HCT116 (cell line): Measurements from ENCODE around the gene ZBTB20. TPM values are rescaled to one million over a fixed set of nuclear protein-coding genes. Genes with fewer than 3 reads are reported as not detected.

Experiments used
- CTCF ChIP-seq, 3 experiments: fragments of 200-600 bp in 1 of 3; sonication (generic) in 1 of 3; IDR thresholded peaks in 2 of 3; conservative IDR thresholded peaks in 1 of 3; 2 replicates each; pipeline ENCODE4 v1.5.1; 2012 to 2017; ENCODE audit warnings: low read depth in 2 of 3, low read length in 2 of 3, antibody characterized with exemption in 1 of 3, borderline replicate concordance in 1 of 3, control low read depth in 1 of 3, mild to moderate bottlenecking in 1 of 3, mixed read lengths in 1 of 3, mixed run types in 1 of 3, moderate library complexity in 1 of 3; ENCODE audit not compliant: insufficient read depth in 1 of 3
- EGR1 ChIP-seq: IDR thresholded peaks from 2 replicates; pipeline ENCODE4 v1.6.1; 2012; ENCODE audit warnings: low read depth
- FOSL1 ChIP-seq: IDR thresholded peaks from 2 replicates; pipeline ENCODE4 v1.6.1; 2012; ENCODE audit warnings: low read depth
- JUND ChIP-seq: IDR thresholded peaks from 2 replicates; pipeline ENCODE4 v1.6.1; 2012
- RAD21 ChIP-seq: IDR thresholded peaks from 2 replicates; pipeline ENCODE4 v1.6.1; 2012; ENCODE audit warnings: low read depth, mild to moderate bottlenecking
- REST ChIP-seq: IDR thresholded peaks from 2 replicates; pipeline ENCODE4 v1.6.1; 2012; ENCODE audit warnings: low read depth
- SIN3A ChIP-seq: IDR thresholded peaks from 2 replicates; pipeline ENCODE4 v1.6.1; 2012; ENCODE audit warnings: low read depth
- SP1 ChIP-seq: IDR thresholded peaks from 2 replicates; pipeline ENCODE4 v1.6.1; 2012; ENCODE audit warnings: low read depth
- SRF ChIP-seq: IDR thresholded peaks from 2 replicates; pipeline ENCODE4 v1.6.1; 2012; ENCODE audit warnings: low read depth
- YY1 ChIP-seq: IDR thresholded peaks from 2 replicates; pipeline ENCODE4 v1.6.1; 2011; ENCODE audit warnings: low read length, low read depth, moderate library complexity, mild to moderate bottlenecking; ENCODE audit not compliant: insufficient replicate concordance; ENCODE audit errors: extremely low read depth
- ZFX ChIP-seq: fragments of 450-650 bp; IDR thresholded peaks from 2 replicates; pipeline ENCODE4 v1.6.1; 2017
- total RNA-seq: library from RNA; stranded (reverse); gene quantifications from one replicate; pipeline ENCODE4 v1.2.1, GENCODE V29; 2021; ENCODE audit not compliant: unreplicated experiment

ZBTB20 gene
- total RNA-seq, 1 experiment from 2014 or later = 42.1 TPM

- TF ChIP-seq REST (no peak), JUND (0 out of 2 replicates have a peak, but pooled peaks have one; percentile 10), FOSL1 (peak; percentile 32), SP1 (peak; percentile 28; the same call in 1 of the 2 replicates), CTCF (IDR thresholded peaks at IDR 0.05 in 2 of 3, conservative IDR thresholded peaks at IDR 0.05 in 1 of 3; ENCODE audit: borderline replicate concordance in 1 of 3, insufficient read depth in 1 of 3, low read depth in 2 of 3, low read length in 2 of 3) (no peak), YY1 (no peak), RAD21 (no peak), SRF (no peak), EGR1 (peak; percentile 80), SIN3A (no peak), ZFX (no peak)
Observed at GRCh38 chr3:114709102-114709501, 438.0 kb downstream of the ZBTB20 start (continued).
